ENCODE data around the gene NME4. TPM values are rescaled to one million over a fixed set of nuclear protein-coding genes. Genes with fewer than 3 reads are reported as not detected.

Gene NME4
- polyA plus RNA-seq, 3 donors: 26.7 to 31.4 (median 26.9) TPM

- Mint-ChIP-seq H3K36me3 (peaks cover 0 to 6% of the 10 kb centered on the region in 2 donors), H3K9me3 (peaks cover 0 to 9% (median 4%) of the 10 kb centered on the region in 7 donors), H3K4me3 (peak overlapping the region; percentile 85 to 92), H3K27me3 (ENCODE audit: low read depth in 3 of 3) (peaks cover 3 to 6% (median 4%) of the 10 kb centered on the region in 3 donors), H3K4me1 (peaks cover 33% of the 10 kb centered on the region), H3K27ac (peak overlapping the region in 5 of 7 donors; percentile 25 to 83 (median 75))
- Histone ChIP-seq H4K20me1 (ENCODE audit: insufficient read depth, low read length) (no peaks in the 10 kb centered on the region), H3K79me2 (ENCODE audit: insufficient read depth, low read length) (peaks cover 4% of the 10 kb centered on the region), H3K27me3 (ENCODE audit: control insufficient read depth in 2 of 2, insufficient read depth in 2 of 2, low read length in 2 of 2) (no peaks in the 10 kb centered on the region), H3K27ac (ENCODE audit: low read depth in 1 of 2, low read length in 2 of 2) (no peak overlapping the region), H3K9me3 (replicated peaks in 1 of 2; ENCODE audit: control insufficient read depth in 1 of 2, insufficient read depth in 1 of 2, low read length in 2 of 2) (peaks cover 0 to 3% of the 10 kb centered on the region in 2 donors), H3K4me3 (replicated peaks in 1 of 3; ENCODE audit: low read depth in 2 of 3, low read length in 3 of 3) (peak overlapping the region; percentile 38 to 73 (median 53)), H3K4me1 (ENCODE audit: control insufficient read depth in 1 of 2, insufficient read depth in 2 of 2, low read length in 2 of 2) (peaks cover 35 to 41% of the 10 kb centered on the region in 2 donors), H3K9ac (ENCODE audit: insufficient read depth, low read length, poor library complexity, severe bottlenecking) (no peak overlapping the region), H3K36me3 (replicated peaks in 1 of 2; ENCODE audit: control insufficient read depth in 1 of 2, insufficient read depth in 2 of 2, low read length in 2 of 2) (no peaks in the 10 kb centered on the region), H3K4me2 (replicated peaks; ENCODE audit: extremely low read depth, low read length, poor library complexity, severe bottlenecking) (peak overlapping the region; percentile 74), H2AFZ (ENCODE audit: insufficient read depth, low read depth, low read length, poor library complexity, severe bottlenecking) (peak overlapping the region; percentile 46)
- WGBS (ENCODE audit: insufficient coverage): 0% methylated on average over 13 of the region's 22 CpGs
- intact Hi-C loops (cut with micrococcal nuclease): loop anchor here in 1 of 2 donors (5.0 kb wide), 1 partner anchor 131 kb away; the partner anchor contains the start of gene CAPN15
- no peak for TF ChIP-seq CTCF (IDR thresholded peaks at IDR 0.05)
- DNase-seq: peak in 1 of 3 donors; percentile 10
Observed at GRCh38 chr16:396605-397004, 394 bp upstream of the NME4 start.

GRCh38 chr16:397736-398332 is 835 bp downstream of the NME4 start:
- Histone ChIP-seq H3K4me2 (replicated peaks; ENCODE audit: extremely low read depth, low read length, poor library complexity, severe bottlenecking) (peak overlapping the region; percentile 30), H3K36me3 (replicated peaks in 1 of 2; ENCODE audit: control insufficient read depth in 1 of 2, insufficient read depth in 2 of 2, low read length in 2 of 2) (no peaks in the 10 kb centered on the region), H3K4me3 (replicated peaks in 1 of 3; ENCODE audit: low read depth in 2 of 3, low read length in 3 of 3) (no peak overlapping the region), H3K9me3 (replicated peaks in 1 of 2; ENCODE audit: control insufficient read depth in 1 of 2, insufficient read depth in 1 of 2, low read length in 2 of 2) (no peaks in the 10 kb centered on the region), H2AFZ (ENCODE audit: insufficient read depth, low read depth, low read length, poor library complexity, severe bottlenecking) (no peak overlapping the region), H3K9ac (ENCODE audit: insufficient read depth, low read length, poor library complexity, severe bottlenecking) (no peak overlapping the region), H3K4me1 (ENCODE audit: control insufficient read depth in 1 of 2, insufficient read depth in 2 of 2, low read length in 2 of 2) (peaks cover 34 to 41% of the 10 kb centered on the region in 2 donors), H4K20me1 (ENCODE audit: insufficient read depth, low read length) (no peaks in the 10 kb centered on the region), H3K79me2 (ENCODE audit: insufficient read depth, low read length) (peaks cover 4% of the 10 kb centered on the region), H3K27me3 (ENCODE audit: control insufficient read depth in 2 of 2, insufficient read depth in 2 of 2, low read length in 2 of 2) (no peaks in the 10 kb centered on the region), H3K27ac (ENCODE audit: low read depth in 1 of 2, low read length in 2 of 2) (no peak overlapping the region)
- no peaks in the 10 kb centered on the region for H3K9me3 Mint-ChIP-seq
- peak; percentile 34 for TF ChIP-seq CTCF (IDR thresholded peaks at IDR 0.05)
- peak; percentile 38 to 60 (median 48) for DNase-seq
- peaks cover 3 to 5% (median 4%) of the 10 kb centered on the region in 3 donors for H3K27me3 Mint-ChIP-seq (ENCODE audit: low read depth in 3 of 3)
- H3K4me1 Mint-ChIP-seq: peaks cover 35% of the 10 kb centered on the region
- peak overlapping the region; percentile 55 to 56 for H3K4me3 Mint-ChIP-seq
- H3K27ac Mint-ChIP-seq: peak overlapping the region in 1 of 7 donors; percentile 58
- intact Hi-C loops (cut with micrococcal nuclease): loop anchor here in 1 of 2 donors (5.0 kb wide), 1 partner anchor 129 kb away; the partner anchor contains the start of gene CAPN15
- WGBS (ENCODE audit: insufficient coverage): 34% methylated on average over 23 of the region's 29 CpGs
- peaks cover 0 to 6% of the 10 kb centered on the region in 2 donors for H3K36me3 Mint-ChIP-seq

Data from CD14-positive monocyte (primary cell).